ENCODE data around the gene USP33. TPM values are rescaled to one million over a fixed set of nuclear protein-coding genes. Genes with fewer than 3 reads are reported as not detected.
"Not testable (repeated sequence)": the region's sequence is repeated elsewhere in the genome, so short reads cannot be mapped to it uniquely, and the experiment has no call there.

The USP33 gene
- polyA plus RNA-seq, 2 donors = 14.3 to 15.7 TPM

DNA sequence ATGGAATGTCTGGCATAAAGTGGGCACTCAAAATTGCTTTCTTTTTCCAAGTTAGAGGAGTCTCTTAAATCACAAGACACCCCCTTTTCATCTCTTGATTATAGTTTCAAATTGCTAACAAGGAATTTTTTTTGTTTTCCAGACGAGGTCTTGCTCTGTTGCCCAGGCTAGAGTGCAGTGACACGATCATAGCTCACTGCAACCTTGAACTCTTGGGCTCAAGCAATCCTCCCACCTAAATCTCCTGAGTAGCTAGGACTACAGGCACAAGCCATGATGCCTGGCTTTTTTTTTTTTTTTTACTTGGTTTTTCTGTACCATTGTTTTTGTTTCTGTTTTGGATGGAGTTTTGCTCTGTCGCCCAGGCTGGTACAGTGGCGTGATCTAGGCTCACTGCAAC is 98.0 kb downstream of the USP33 start:
- no peak overlapping the region for H3K4me3 ChIP-seq (ENCODE audit: low read depth in 1 of 2, low read length in 2 of 2)
- H3K4me1 ChIP-seq (ENCODE audit: control insufficient read depth in 2 of 2, insufficient read depth in 2 of 2, low read length in 1 of 2) = no peaks in the 10 kb centered on the region
- H3K27me3 ChIP-seq (ENCODE audit: control insufficient read depth in 1 of 2, insufficient read depth in 2 of 2, low read length in 2 of 2) = no peaks in the 10 kb centered on the region
- H3K27ac ChIP-seq (ENCODE audit: low read depth in 2 of 2, low read length in 1 of 2) = no peak overlapping the region
- no peaks in the 10 kb centered on the region for H3K9me3 ChIP-seq (ENCODE audit: control insufficient read depth in 2 of 2, insufficient read depth in 1 of 2, low read depth in 1 of 2, low read length in 1 of 2)
- WGBS, 2 donors = 87 to 89% methylated on average over 4 of the region's 4 CpGs
- no peaks in the 10 kb centered on the region for H3K36me3 ChIP-seq (ENCODE audit: control insufficient read depth in 2 of 2, insufficient read depth in 2 of 2, low read length in 1 of 2)

- WGBS, 2 donors = 95 to 98% methylated on average over 4 of the region's 4 CpGs
- no peaks in the 10 kb centered on the region for H3K27me3 ChIP-seq (ENCODE audit: control insufficient read depth in 1 of 2, insufficient read depth in 2 of 2, low read length in 2 of 2)
- no peaks in the 10 kb centered on the region for H3K9me3 ChIP-seq (ENCODE audit: control insufficient read depth in 2 of 2, insufficient read depth in 1 of 2, low read depth in 1 of 2, low read length in 1 of 2)
- no peaks in the 10 kb centered on the region for H3K4me1 ChIP-seq (ENCODE audit: control insufficient read depth in 2 of 2, insufficient read depth in 2 of 2, low read length in 1 of 2)
- no peak overlapping the region for H3K27ac ChIP-seq (ENCODE audit: low read depth in 2 of 2, low read length in 1 of 2)
- no peaks in the 10 kb centered on the region for H3K36me3 ChIP-seq (ENCODE audit: control insufficient read depth in 2 of 2, insufficient read depth in 2 of 2, low read length in 1 of 2)
- H3K4me3 ChIP-seq (ENCODE audit: low read depth in 1 of 2, low read length in 2 of 2) = no peak overlapping the region
Observed at GRCh38 chr1:77659879-77660593, 99.6 kb downstream of the USP33 start.

DNA sequence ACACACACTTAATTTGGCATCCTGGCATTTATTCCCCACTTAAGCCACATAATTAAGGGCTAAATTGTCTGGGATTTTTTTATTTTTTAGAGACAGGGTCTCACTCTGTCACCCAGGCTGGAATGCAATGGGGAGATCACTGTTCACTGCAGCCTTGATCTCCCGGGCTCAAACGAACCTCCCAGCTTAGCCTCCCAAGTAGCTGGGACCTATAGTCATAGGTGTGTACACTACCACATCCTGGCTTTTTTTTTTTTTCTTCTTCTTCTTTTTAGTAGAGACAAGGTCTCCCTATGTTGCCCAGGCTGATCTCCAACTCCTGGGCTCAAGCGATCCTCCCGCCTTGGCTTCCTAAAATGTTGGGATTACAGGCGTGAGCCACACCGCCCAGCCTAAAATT is 101.4 kb downstream of the USP33 start:
- H3K27me3 ChIP-seq (ENCODE audit: control insufficient read depth in 1 of 2, insufficient read depth in 2 of 2, low read length in 2 of 2) = no peaks in the 10 kb centered on the region
- H3K4me3 ChIP-seq (ENCODE audit: low read depth in 1 of 2, low read length in 2 of 2) = no peak overlapping the region
- WGBS, 2 donors = 96% methylated on average over 6 of the region's 6 CpGs
- H3K9me3 ChIP-seq (ENCODE audit: control insufficient read depth in 2 of 2, insufficient read depth in 1 of 2, low read depth in 1 of 2, low read length in 1 of 2) = no peaks in the 10 kb centered on the region
- no peaks in the 10 kb centered on the region for H3K36me3 ChIP-seq (ENCODE audit: control insufficient read depth in 2 of 2, insufficient read depth in 2 of 2, low read length in 1 of 2)
- H3K27ac ChIP-seq (ENCODE audit: low read depth in 2 of 2, low read length in 1 of 2) = no peak overlapping the region
- H3K4me1 ChIP-seq (ENCODE audit: control insufficient read depth in 2 of 2, insufficient read depth in 2 of 2, low read length in 1 of 2) = no peaks in the 10 kb centered on the region

DNA sequence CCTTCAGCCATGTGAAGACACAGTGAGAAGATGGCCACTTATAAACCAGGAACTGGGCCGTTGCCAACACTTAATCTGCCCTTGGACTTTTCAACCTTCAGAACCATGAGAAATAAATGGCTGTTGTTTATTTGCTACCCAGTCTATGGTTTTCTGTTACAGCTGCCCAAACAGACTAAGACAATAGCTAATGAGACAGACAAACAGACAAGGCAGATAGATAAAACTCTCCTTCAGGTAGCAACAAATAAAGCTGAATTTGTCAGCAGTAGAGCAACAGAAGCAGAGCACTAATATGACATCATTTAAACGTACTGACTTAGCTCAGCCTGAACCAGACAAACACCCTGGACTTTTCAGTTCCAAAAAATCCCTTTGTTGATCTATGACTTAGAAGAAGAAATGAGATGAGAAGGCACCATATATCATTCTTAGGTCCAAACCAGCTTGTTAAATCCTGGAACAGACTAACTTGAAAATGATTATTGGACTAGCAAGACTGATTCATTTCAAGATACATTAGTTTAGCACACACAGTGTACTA is 104.1 kb downstream of the USP33 start:
- Histone ChIP-seq H3K4me3 (ENCODE audit: low read depth in 1 of 2, low read length in 2 of 2) (no peak overlapping the region), H3K9me3 (ENCODE audit: control insufficient read depth in 2 of 2, insufficient read depth in 1 of 2, low read depth in 1 of 2, low read length in 1 of 2) (peaks cover 0 to 2% of the 10 kb centered on the region in 2 donors), H3K27ac (ENCODE audit: low read depth in 2 of 2, low read length in 1 of 2) (no peak overlapping the region), H3K36me3 (ENCODE audit: control insufficient read depth in 2 of 2, insufficient read depth in 2 of 2, low read length in 1 of 2) (no peaks in the 10 kb centered on the region), H3K4me1 (ENCODE audit: control insufficient read depth in 2 of 2, insufficient read depth in 2 of 2, low read length in 1 of 2) (no peaks in the 10 kb centered on the region), H3K27me3 (ENCODE audit: control insufficient read depth in 1 of 2, insufficient read depth in 2 of 2, low read length in 2 of 2) (no peaks in the 10 kb centered on the region)
- WGBS, 2 donors = 34 to 42% methylated on average over 2 of the region's 2 CpGs

DNA sequence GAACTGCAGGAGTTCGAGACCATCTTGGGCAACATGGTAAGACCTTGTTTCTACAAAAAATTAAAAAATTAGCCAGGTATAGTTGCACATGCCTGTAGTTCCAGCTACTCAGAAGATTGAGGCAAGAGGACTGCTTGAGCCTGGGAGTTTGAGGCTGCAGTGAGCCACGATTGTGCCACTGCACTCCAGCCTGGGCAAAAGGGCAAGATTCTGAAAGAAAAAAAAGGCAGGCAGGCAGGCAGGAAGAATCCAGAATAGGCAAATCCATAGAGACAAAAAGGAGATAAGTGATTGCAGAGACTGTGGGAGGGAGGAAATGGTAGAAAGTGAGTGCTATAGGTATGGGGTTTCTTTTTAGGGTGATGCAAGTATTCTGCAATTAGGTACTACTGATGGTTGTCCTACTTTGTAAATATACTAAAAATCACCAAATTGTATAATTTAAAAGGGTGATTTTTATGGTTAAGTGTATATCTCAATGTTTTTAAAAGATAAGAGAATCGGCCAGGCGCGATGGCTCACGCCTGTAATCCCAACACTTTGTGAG is 106.6 kb downstream of the USP33 start:
- WGBS, 2 donors = 85 to 95% methylated on average over 6 of the region's 6 CpGs
- H3K4me3 ChIP-seq (ENCODE audit: low read depth in 1 of 2, low read length in 2 of 2) = no peak overlapping the region
- no peaks in the 10 kb centered on the region for H3K27me3 ChIP-seq (ENCODE audit: control insufficient read depth in 1 of 2, insufficient read depth in 2 of 2, low read length in 2 of 2)

GRCh38 chr1:77652268-77652667 is 107.4 kb downstream of the USP33 start:
- Histone ChIP-seq H3K4me3 (ENCODE audit: low read depth in 1 of 2, low read length in 2 of 2) (no peak overlapping the region), H3K27me3 (ENCODE audit: control insufficient read depth in 1 of 2, insufficient read depth in 2 of 2, low read length in 2 of 2) (no peaks in the 10 kb centered on the region), H3K36me3 (ENCODE audit: control insufficient read depth in 2 of 2, insufficient read depth in 2 of 2, low read length in 1 of 2) (no peaks in the 10 kb centered on the region), H3K9me3 (ENCODE audit: control insufficient read depth in 2 of 2, insufficient read depth in 1 of 2, low read depth in 1 of 2, low read length in 1 of 2) (peaks cover 0 to 2% of the 10 kb centered on the region in 2 donors), H3K27ac (ENCODE audit: low read depth in 2 of 2, low read length in 1 of 2) (no peak overlapping the region), H3K4me1 (ENCODE audit: control insufficient read depth in 2 of 2, insufficient read depth in 2 of 2, low read length in 1 of 2) (no peaks in the 10 kb centered on the region)

More for the DNA sequence above, 106.6 kb downstream of the USP33 start:
- H3K9me3 ChIP-seq (ENCODE audit: control insufficient read depth in 2 of 2, insufficient read depth in 1 of 2, low read depth in 1 of 2, low read length in 1 of 2) = peaks cover 0 to 2% of the 10 kb centered on the region in 2 donors
- H3K36me3 ChIP-seq (ENCODE audit: control insufficient read depth in 2 of 2, insufficient read depth in 2 of 2, low read length in 1 of 2) = no peaks in the 10 kb centered on the region
- H3K27ac ChIP-seq (ENCODE audit: low read depth in 2 of 2, low read length in 1 of 2) = no peak overlapping the region
- H3K4me1 ChIP-seq (ENCODE audit: control insufficient read depth in 2 of 2, insufficient read depth in 2 of 2, low read length in 1 of 2) = no peaks in the 10 kb centered on the region

- H3K4me3 ChIP-seq (ENCODE audit: low read depth in 1 of 2, low read length in 2 of 2) = no peak overlapping the region
- no peak overlapping the region for H3K27ac ChIP-seq (ENCODE audit: low read depth in 2 of 2, low read length in 1 of 2)
- H3K27me3 ChIP-seq (ENCODE audit: control insufficient read depth in 1 of 2, insufficient read depth in 2 of 2, low read length in 2 of 2) = no peaks in the 10 kb centered on the region
- H3K4me1 ChIP-seq (ENCODE audit: control insufficient read depth in 2 of 2, insufficient read depth in 2 of 2, low read length in 1 of 2) = no peaks in the 10 kb centered on the region
- WGBS, 2 donors = 99 to 100% methylated on average over 2 of the region's 2 CpGs
- peaks cover 0 to 3% of the 10 kb centered on the region in 2 donors for H3K36me3 ChIP-seq (ENCODE audit: control insufficient read depth in 2 of 2, insufficient read depth in 2 of 2, low read length in 1 of 2)
- H3K9me3 ChIP-seq (ENCODE audit: control insufficient read depth in 2 of 2, insufficient read depth in 1 of 2, low read depth in 1 of 2, low read length in 1 of 2) = peaks cover 0 to 2% of the 10 kb centered on the region in 2 donors
Observed at GRCh38 chr1:77649127-77649526, 110.5 kb downstream of the USP33 start.

GRCh38 chr1:77646224-77646623 is 113.4 kb downstream of the USP33 start:
- H3K4me3 ChIP-seq (ENCODE audit: low read depth in 1 of 2, low read length in 2 of 2); H3K4me1 ChIP-seq (ENCODE audit: control insufficient read depth in 2 of 2, insufficient read depth in 2 of 2, low read length in 1 of 2); H3K27ac ChIP-seq (ENCODE audit: low read depth in 2 of 2, low read length in 1 of 2); H3K36me3 ChIP-seq (ENCODE audit: control insufficient read depth in 2 of 2, insufficient read depth in 2 of 2, low read length in 1 of 2); H3K27me3 ChIP-seq (ENCODE audit: control insufficient read depth in 1 of 2, insufficient read depth in 2 of 2, low read length in 2 of 2); H3K9me3 ChIP-seq (ENCODE audit: control insufficient read depth in 2 of 2, insufficient read depth in 1 of 2, low read depth in 1 of 2, low read length in 1 of 2): not testable (repeated sequence)
- WGBS, 2 donors = 98% methylated on average over 6 of the region's 6 CpGs
